HUES48 (cell line): Measurements from ENCODE around the gene COL4A6.
A peak's percentile ranks its signal among the peaks of the same experiment; 100 is the strongest.
"Not testable (repeated sequence)": the region's sequence is repeated elsewhere in the genome, so short reads cannot be mapped to it uniquely, and the experiment has no call there.

Experiments used
- H3K27ac ChIP-seq: one replicate; pipeline ENCODE4 v1.7.0; 2013; ENCODE audit warnings: low read depth, low read length, inconsistent platforms
- H3K27me3 ChIP-seq: 2 replicates; pipeline ENCODE4 v1.6.1; 2013; ENCODE audit warnings: mild to moderate bottlenecking, low read length; ENCODE audit not compliant: control insufficient read depth, insufficient read depth
- H3K36me3 ChIP-seq: 2 replicates; pipeline ENCODE4 v1.6.1; 2013; ENCODE audit warnings: low read length; ENCODE audit not compliant: control insufficient read depth, insufficient read depth
- H3K4me1 ChIP-seq: 2 replicates; pipeline ENCODE4 v1.6.1; 2013; ENCODE audit warnings: mild to moderate bottlenecking, low read length; ENCODE audit not compliant: control insufficient read depth, insufficient read depth
- H3K4me3 ChIP-seq: 2 replicates; pipeline ENCODE4 v1.5.1; 2013; ENCODE audit warnings: mild to moderate bottlenecking, low read depth, low read length
- H3K9ac ChIP-seq: 2 replicates; pipeline ENCODE4 v1.6.1; 2013; ENCODE audit warnings: mild to moderate bottlenecking, low read depth, low read length, moderate library complexity
- H3K9me3 ChIP-seq: 2 replicates; pipeline ENCODE4 v1.6.1; 2013; ENCODE audit warnings: low read length; ENCODE audit not compliant: control insufficient read depth, insufficient read depth

Gene COL4A6

DNA sequence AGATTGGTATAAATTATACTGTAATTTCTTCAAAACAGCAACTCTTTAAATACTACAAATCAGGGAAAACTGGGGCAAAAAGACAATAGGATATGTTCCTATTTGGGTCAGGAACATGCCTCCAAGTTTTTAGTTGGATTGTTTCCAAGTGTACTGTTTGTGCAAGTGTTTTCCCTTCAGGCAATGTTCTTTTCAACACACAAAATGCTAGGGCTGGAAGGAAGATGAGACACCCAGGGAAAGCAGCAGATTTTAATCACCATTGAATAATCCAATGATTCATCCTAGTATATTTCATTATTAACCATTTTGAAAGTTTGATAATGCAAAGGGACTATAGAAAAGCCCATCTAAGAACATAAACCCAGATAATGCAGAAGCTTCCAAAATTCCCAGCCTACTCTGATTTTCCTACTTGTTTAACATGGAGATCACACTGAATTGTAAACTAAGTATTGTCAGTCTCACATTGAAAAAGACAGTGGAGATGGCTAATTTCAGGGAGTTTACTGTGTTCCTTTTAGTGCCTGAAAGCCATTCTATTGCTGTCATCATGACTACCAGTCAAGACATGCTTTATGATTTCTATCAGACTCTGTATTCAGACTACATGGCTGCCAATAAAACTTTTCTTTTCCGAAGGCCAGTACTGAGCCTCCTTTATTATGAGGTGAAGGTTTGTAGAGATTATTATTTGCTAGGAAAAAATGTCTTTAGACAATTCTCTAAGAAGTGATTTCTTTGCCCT lies 38.6 kb downstream of the COL4A6 start:
- Histone ChIP-seq H3K4me1 (peaks cover 46% of the 10 kb centered on the region), H3K27ac (no peak overlapping the region), H3K36me3 (no peaks in the 10 kb centered on the region), H3K9ac (no peak overlapping the region), H3K27me3 (0 out of 2 replicates have a peak, but pooled peaks cover 5% of the 10 kb centered on the region), H3K9me3 (no peaks in the 10 kb centered on the region), H3K4me3 (no peak overlapping the region)

DNA sequence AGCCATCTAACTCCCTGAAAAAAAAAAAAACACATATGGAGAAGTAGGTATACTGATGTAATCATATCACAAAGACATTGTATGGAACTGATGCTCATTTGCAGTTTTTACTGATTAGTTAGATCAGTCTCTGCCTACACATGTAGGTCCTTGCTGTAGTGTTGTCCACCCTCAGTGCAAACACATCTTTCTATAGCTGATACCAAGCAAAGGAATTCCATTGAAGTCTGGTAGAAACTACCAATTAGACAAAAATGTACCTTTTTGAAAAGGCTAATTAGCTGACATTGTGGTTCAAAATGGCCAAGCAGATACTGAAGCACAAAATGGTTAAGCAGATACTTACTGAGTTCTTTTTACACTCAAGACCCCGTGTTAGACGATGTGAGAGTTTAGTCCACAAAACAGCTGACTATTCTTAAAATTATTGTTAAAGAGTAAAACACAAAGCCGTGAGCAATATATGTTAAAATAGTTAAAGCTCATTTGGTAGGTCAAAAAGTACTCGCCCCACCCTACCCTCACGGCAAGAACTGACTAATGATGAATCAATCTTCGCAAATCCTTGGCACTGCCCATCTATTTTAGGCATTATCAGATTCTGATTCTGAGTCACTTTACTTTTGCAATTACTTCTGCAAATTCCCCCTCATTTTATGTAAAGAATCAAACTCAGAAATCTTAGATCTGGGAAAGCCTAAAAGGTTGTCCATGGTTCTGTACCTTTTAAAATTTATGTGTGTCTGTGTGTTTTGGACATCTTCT lies 40.4 kb downstream of the COL4A6 start:
- no peak overlapping the region for H3K4me3 ChIP-seq

DNA sequence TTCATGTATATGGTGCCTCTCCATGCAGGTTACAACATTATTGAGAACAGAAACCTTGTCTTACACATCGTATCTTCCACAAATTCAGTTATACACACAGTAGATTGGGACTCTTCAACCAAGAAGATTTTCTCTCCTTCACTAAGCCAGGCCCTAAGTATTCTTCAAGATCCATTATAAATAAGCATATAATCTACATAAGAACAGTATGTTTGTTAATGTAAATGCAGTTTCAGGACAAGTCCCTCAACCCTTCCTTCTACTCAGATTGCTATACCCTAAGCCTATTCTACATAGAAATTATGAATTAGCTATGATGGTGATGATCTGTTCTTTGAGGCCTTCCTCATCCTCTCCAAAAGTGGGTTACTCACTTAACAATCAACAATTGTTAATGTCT lies 41.2 kb downstream of the COL4A6 start:
- H3K27me3 ChIP-seq = 0 out of 2 replicates have a peak, but pooled peaks cover 5% of the 10 kb centered on the region
- H3K4me1 ChIP-seq = peaks cover 45% of the 10 kb centered on the region
- peak overlapping the region; percentile 80 for H3K27ac ChIP-seq
- H3K9ac ChIP-seq = peak overlapping the region; percentile 35; the same call in 1 of the 2 replicates
- H3K9me3 ChIP-seq = peaks cover 2% of the 10 kb centered on the region
- H3K36me3 ChIP-seq = no peaks in the 10 kb centered on the region
- peak overlapping the region; percentile 38; the same call in 1 of the 2 replicates for H3K4me3 ChIP-seq

More for the DNA sequence above, 40.4 kb downstream of the COL4A6 start:
- Histone ChIP-seq H3K27ac (no peak overlapping the region), H3K27me3 (0 out of 2 replicates have a peak, but pooled peaks cover 5% of the 10 kb centered on the region), H3K9me3 (no peaks in the 10 kb centered on the region), H3K9ac (no peak overlapping the region), H3K4me1 (peaks cover 46% of the 10 kb centered on the region), H3K36me3 (no peaks in the 10 kb centered on the region)

DNA sequence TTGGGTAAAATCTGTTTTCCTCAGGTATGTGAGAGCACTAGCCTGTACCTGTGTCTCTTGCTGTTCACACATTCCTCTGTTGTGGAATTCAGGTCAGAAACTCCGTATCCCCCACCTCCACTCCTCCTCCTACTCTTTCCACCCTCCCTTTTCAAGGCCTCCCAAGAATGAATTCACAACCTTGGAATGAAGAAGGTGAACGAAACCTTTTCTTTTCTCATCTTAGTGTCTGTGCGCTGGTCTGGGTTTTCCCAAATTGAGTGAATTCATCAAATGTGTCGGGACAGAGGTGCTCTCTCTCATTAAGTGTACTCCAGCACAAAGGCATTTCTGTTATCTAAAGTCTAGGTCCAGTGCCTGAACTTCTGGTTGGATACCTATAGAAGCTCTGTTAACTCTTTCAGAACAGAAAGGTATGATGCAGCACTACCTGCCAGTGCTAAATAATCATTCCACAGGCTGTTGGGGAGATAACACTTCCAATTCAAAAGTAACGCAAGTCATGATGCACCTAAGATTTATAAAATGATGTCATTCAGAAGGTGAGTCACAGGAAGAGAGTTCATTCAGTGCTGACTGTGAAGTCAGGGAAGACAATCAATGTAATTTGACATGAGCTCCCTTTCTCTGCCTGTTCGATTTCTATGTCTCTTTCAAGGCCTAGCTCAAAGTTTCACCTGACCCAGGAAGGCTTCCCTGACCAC lies 41.9 kb downstream of the COL4A6 start:
- Histone ChIP-seq H3K4me1 (peaks cover 43% of the 10 kb centered on the region), H3K27me3 (0 out of 2 replicates have a peak, but pooled peaks cover 5% of the 10 kb centered on the region), H3K4me3 (peak overlapping the region; percentile 38; the same call in 1 of the 2 replicates), H3K9me3 (peaks cover 7% of the 10 kb centered on the region), H3K36me3 (no peaks in the 10 kb centered on the region), H3K27ac (peak overlapping the region; percentile 80), H3K9ac (peak overlapping the region; percentile 35; the same call in 1 of the 2 replicates)

DNA sequence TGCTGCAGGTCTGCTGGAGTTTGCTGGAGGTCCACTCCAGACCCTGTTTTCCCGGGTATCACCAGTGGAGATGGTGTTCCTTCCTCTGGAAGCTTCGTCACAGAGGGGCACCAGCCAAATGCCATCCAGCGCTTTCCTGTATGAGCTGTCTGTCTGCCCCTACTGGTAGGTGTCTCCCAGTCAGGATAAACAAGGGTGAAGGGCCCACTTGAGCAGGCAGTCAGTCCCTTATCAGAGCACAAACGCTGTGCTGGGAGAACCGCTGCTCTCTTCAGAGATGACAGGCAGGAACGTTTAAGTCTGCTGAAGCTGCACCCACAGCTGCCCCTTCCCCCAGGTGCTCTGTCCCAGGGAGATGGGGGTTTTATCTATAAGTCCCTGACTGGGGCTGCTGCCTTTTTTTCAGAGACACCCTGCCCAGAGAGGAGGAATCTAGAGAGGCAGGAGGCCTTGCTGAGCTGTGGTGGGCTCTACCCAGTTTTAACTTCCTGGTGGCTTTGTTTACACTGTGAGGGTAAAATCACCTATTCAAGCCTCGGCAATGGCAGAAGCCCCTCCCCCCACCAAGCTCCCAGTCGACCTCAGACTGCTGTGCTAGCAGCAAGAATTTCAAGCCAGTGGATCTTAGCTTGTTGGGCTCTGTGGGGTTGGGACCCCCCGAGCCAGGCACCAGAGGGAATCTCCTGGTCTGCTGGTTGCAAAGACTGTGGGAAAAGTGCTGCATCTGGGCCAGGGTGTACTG lies 47.1 kb downstream of the COL4A6 start:
- H3K9ac ChIP-seq, H3K27me3 ChIP-seq, H3K9me3 ChIP-seq, H3K4me3 ChIP-seq, H3K36me3 ChIP-seq: not testable (repeated sequence)
- Histone ChIP-seq H3K4me1 (peaks cover 20% of the 10 kb centered on the region), H3K27ac (peak overlapping the region; percentile 42)

DNA sequence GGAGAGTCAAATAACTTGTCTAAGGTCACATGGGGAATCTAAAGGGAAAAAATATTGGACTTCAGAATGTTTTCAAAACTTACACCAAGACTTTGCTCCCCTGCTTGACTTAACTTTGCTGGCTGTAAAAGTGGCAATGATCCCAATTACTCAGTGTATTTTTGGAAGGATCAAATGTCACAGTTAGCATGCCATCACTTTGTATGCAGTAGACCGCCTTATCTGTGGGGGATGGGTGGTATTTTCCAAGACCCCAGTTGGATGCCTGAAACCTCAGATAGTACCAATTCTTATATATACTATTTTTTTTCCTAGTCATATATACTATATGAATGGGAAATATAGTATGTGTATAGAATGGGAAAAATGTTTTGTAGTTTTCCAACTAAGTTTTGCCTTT lies 53.4 kb downstream of the COL4A6 start:
- no peaks in the 10 kb centered on the region for H3K27me3 ChIP-seq

DNA sequence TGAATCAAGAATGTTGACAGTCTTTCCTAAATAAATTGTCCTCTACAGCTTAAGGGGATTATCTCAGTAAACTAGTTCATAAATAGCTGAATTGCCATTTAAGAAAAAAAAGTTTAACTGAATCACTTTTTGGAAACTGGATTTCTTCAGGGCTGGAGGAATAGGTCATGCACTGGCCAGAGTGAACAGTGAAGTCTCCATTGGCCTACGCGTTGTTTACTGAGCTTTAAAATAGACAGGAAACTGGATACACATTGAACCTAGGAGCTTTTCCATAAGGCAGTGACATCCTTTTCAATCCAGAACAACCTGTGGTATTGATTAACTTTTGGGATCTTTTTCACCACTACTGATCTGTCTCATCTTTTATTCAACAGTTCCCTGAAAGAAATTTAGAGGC lies 58.0 kb downstream of the COL4A6 start:
- Histone ChIP-seq H3K9me3 (no peaks in the 10 kb centered on the region), H3K36me3 (no peaks in the 10 kb centered on the region), H3K4me3 (no peak overlapping the region), H3K9ac (no peak overlapping the region), H3K27me3 (no peaks in the 10 kb centered on the region), H3K4me1 (peaks cover 12% of the 10 kb centered on the region), H3K27ac (no peak overlapping the region)

More for the DNA sequence above, 53.4 kb downstream of the COL4A6 start:
- Histone ChIP-seq H3K4me1 (0 out of 2 replicates have a peak, but pooled peaks cover 3% of the 10 kb centered on the region), H3K9ac (no peak overlapping the region), H3K9me3 (no peaks in the 10 kb centered on the region), H3K27ac (no peak overlapping the region), H3K4me3 (no peak overlapping the region), H3K36me3 (no peaks in the 10 kb centered on the region)

DNA sequence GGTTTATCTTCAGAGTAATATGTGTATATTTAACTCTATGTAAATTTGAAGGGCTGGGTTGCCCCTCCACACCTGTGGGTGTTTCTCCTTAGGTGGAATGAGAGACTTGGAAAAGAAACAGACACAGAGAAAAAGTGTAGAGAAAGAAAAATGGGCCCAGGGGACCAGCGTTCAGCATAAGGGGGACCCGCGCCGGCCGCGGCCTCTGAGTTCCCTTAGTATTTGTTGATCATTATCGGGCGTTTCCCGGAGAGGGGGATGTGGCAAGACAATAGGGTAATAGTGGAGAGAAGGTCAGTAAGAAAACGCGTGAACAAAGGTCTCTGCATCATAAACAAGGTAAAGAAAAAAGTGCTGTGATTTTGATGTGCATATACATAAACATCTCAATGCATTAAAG lies 61.4 kb downstream of the COL4A6 start:
- not testable (repeated sequence) for H3K4me3 ChIP-seq, H3K36me3 ChIP-seq, H3K9ac ChIP-seq, H3K9me3 ChIP-seq, H3K27me3 ChIP-seq
- peak overlapping the region; percentile 40 for H3K27ac ChIP-seq
- H3K4me1 ChIP-seq = peaks cover 33% of the 10 kb centered on the region

DNA sequence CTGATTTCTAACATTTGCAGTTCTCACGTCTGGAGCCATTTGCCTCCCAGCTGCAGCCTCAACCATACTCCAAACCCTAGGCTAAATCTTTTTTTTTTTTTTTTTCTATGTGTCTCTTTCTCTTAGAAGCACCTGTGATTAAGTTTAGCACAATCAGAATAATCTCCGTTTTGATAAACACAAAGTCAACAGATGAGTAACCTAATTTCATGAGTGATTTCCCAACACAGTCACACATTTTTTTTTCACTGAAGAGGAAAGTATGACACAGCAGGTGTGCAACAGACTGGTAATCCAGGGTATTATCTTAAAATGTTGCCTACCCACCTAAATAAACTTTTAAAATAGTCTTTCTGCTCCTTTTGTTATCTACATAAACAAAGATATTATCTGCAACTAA lies 62.6 kb downstream of the COL4A6 start:
- H3K27me3 ChIP-seq, H3K36me3 ChIP-seq, H3K9ac ChIP-seq, H3K4me3 ChIP-seq, H3K9me3 ChIP-seq: not testable (repeated sequence)
- H3K27ac ChIP-seq = peak overlapping the region; percentile 5
- H3K4me1 ChIP-seq = peaks cover 33% of the 10 kb centered on the region

DNA sequence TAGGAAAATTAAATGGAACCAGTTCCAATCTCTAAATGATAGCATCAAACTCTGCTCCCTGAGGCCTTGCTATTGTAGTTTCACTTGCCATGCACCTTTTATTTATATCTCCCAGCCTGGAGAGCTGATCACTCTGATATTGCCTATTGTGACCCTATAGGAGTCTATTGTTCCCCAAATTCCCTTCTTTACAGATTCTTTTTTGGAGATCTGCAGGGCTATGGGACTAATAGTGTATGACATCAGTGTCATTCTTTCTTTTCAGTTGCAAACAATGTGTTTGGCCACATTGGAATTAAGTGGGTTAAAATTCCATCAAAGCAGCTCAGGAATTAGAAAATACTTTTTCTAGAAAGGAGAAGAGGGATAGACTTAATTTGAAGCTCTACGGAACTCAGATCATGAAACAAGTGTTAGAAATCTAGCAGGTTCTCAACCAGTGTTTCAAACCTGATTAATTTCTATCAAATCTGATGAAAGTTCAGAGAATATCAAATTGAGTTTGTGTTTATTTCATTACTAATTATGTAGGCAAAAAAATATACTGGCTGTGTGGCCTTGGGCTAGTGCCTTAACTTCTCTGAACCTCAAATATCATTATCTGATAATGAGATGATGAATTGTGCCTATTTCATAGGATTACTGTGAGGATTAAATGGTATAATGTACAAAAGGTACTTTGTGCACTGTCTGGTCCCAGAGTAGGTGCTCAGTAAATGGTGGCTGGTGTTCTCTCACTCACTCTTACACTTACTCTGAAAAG lies 71.4 kb downstream of the COL4A6 start:
- Histone ChIP-seq H3K27me3 (no peaks in the 10 kb centered on the region), H3K27ac (peak overlapping the region; percentile 63), H3K4me3 (no peak overlapping the region; the same call in 1 of the 2 replicates)

More for the DNA sequence above, 71.4 kb downstream of the COL4A6 start:
- H3K4me1 ChIP-seq = peaks cover 28% of the 10 kb centered on the region
- no peaks in the 10 kb centered on the region for H3K9me3 ChIP-seq
- no peak overlapping the region for H3K9ac ChIP-seq
- H3K36me3 ChIP-seq = no peaks in the 10 kb centered on the region
